Measurements from ENCODE around the gene HMG20A. TPM values are rescaled to one million over a fixed set of nuclear protein-coding genes. Genes with fewer than 3 reads are reported as not detected.

Gene HMG20A
- polyA plus RNA-seq, 3 donors: 11.6 to 26.4 (median 17.7) TPM

DNA sequence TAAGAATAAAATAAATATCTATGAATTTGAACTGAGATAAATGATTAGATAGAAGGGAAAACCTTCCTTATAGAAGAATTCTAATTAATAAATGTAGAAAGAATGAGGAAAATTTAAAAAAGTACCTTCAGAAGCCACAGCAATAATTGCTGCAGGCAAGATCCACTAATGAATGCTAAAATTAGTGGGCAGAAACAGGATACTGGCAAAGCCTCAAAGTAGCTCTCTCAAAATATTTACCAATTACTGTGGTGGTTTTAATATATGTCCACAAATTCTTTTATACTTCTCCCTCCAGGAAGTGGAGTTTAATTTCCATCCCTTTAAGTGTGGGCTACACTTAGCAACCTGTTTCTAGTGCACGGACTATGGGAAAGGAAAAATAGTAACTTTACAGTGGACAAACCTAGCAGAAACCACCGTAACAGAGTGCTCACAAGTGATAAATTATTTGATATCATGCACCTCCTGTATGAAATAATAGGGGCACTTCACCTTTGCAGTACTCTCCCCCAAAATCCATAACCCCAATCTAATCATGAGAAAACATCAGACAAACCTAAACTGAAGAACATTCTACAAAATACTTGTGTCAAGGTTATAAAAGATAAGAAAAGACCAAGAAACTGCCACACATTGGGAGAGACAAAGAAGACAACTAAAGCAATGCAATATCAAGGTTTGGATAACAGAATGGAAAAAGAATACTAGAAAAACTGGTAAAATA, 7.6 kb upstream of the HMG20A start:
- Histone ChIP-seq H3K27me3 (ENCODE audit: control insufficient read depth in 2 of 2, insufficient read depth in 2 of 2, low read length in 2 of 2) (no peaks in the 10 kb centered on the region), H3K36me3 (replicated peaks in 1 of 2; ENCODE audit: control insufficient read depth in 1 of 2, insufficient read depth in 2 of 2, low read length in 2 of 2) (no peaks in the 10 kb centered on the region), H3K4me2 (replicated peaks; ENCODE audit: extremely low read depth, low read length, poor library complexity, severe bottlenecking) (no peak overlapping the region), H3K9ac (ENCODE audit: insufficient read depth, low read length, poor library complexity, severe bottlenecking) (no peak overlapping the region), H3K9me3 (replicated peaks in 1 of 2; ENCODE audit: control insufficient read depth in 1 of 2, insufficient read depth in 1 of 2, low read length in 2 of 2) (no peaks in the 10 kb centered on the region), H3K79me2 (ENCODE audit: insufficient read depth, low read length) (peaks cover 59% of the 10 kb centered on the region), H2AFZ (ENCODE audit: insufficient read depth, low read depth, low read length, poor library complexity, severe bottlenecking) (no peak overlapping the region), H4K20me1 (ENCODE audit: insufficient read depth, low read length) (peaks cover 9% of the 10 kb centered on the region), H3K4me1 (ENCODE audit: control insufficient read depth in 1 of 2, insufficient read depth in 2 of 2, low read length in 2 of 2) (peaks cover 30 to 33% of the 10 kb centered on the region in 2 donors), H3K4me3 (replicated peaks in 1 of 3; ENCODE audit: low read depth in 2 of 3, low read length in 3 of 3) (no peak overlapping the region), H3K27ac (ENCODE audit: low read depth in 1 of 2, low read length in 2 of 2) (no peak overlapping the region)
- peaks cover 0 to 5% (median 0%) of the 10 kb centered on the region in 3 donors for H3K27me3 Mint-ChIP-seq (ENCODE audit: low read depth in 3 of 3)
- H3K27ac Mint-ChIP-seq: no peak overlapping the region
- WGBS (ENCODE audit: insufficient coverage): no CpG with 5 or more reads among the region's 2 CpGs
- no peak for DNase-seq
- H3K4me1 Mint-ChIP-seq: peaks cover 27% of the 10 kb centered on the region
- no peaks in the 10 kb centered on the region for H3K36me3 Mint-ChIP-seq
- H3K4me3 Mint-ChIP-seq: no peak overlapping the region
- TF ChIP-seq CTCF (IDR thresholded peaks at IDR 0.05): no peak
- H3K9me3 Mint-ChIP-seq: peaks cover 0 to 2% (median 0%) of the 10 kb centered on the region in 7 donors
- intact Hi-C loops (cut with micrococcal nuclease): loop anchor here in 1 of 2 donors (10.0 kb wide), 1 partner anchor 228 kb away; no protein-coding TSS in a partner anchor

- Mint-ChIP-seq H3K27ac (no peak overlapping the region), H3K36me3 (no peaks in the 10 kb centered on the region), H3K27me3 (ENCODE audit: low read depth in 3 of 3) (peaks cover 0 to 7% (median 2%) of the 10 kb centered on the region in 3 donors), H3K9me3 (peaks cover 0 to 2% (median 0%) of the 10 kb centered on the region in 7 donors), H3K4me3 (no peak overlapping the region), H3K4me1 (peaks cover 33% of the 10 kb centered on the region)
- WGBS (ENCODE audit: insufficient coverage): 100% methylated on average over 2 of the region's 4 CpGs
- Histone ChIP-seq H3K27me3 (ENCODE audit: control insufficient read depth in 2 of 2, insufficient read depth in 2 of 2, low read length in 2 of 2) (peaks cover 0 to 2% of the 10 kb centered on the region in 2 donors), H3K79me2 (ENCODE audit: insufficient read depth, low read length) (peaks cover 60% of the 10 kb centered on the region), H3K9me3 (replicated peaks in 1 of 2; ENCODE audit: control insufficient read depth in 1 of 2, insufficient read depth in 1 of 2, low read length in 2 of 2) (no peaks in the 10 kb centered on the region), H2AFZ (ENCODE audit: insufficient read depth, low read depth, low read length, poor library complexity, severe bottlenecking) (no peak overlapping the region), H3K36me3 (replicated peaks in 1 of 2; ENCODE audit: control insufficient read depth in 1 of 2, insufficient read depth in 2 of 2, low read length in 2 of 2) (no peaks in the 10 kb centered on the region), H3K27ac (ENCODE audit: low read depth in 1 of 2, low read length in 2 of 2) (no peak overlapping the region), H3K4me1 (ENCODE audit: control insufficient read depth in 1 of 2, insufficient read depth in 2 of 2, low read length in 2 of 2) (peaks cover 36 to 40% of the 10 kb centered on the region in 2 donors), H4K20me1 (ENCODE audit: insufficient read depth, low read length) (peaks cover 9% of the 10 kb centered on the region), H3K4me2 (replicated peaks; ENCODE audit: extremely low read depth, low read length, poor library complexity, severe bottlenecking) (no peak overlapping the region), H3K9ac (ENCODE audit: insufficient read depth, low read length, poor library complexity, severe bottlenecking) (no peak overlapping the region), H3K4me3 (replicated peaks in 1 of 3; ENCODE audit: low read depth in 2 of 3, low read length in 3 of 3) (no peak overlapping the region)
- no peak for DNase-seq
- intact Hi-C loops (cut with micrococcal nuclease): loop anchor here in 1 of 2 donors (10.0 kb wide), 1 partner anchor 229 kb away; no protein-coding TSS in a partner anchor
- no peak for TF ChIP-seq CTCF (IDR thresholded peaks at IDR 0.05)
Observed at GRCh38 chr15:77413699-77414349, 6.9 kb upstream of the HMG20A start.

All from CD14-positive monocyte (primary cell).